HepG2 (cell line): ENCODE results near the gene AMOTL2. TPM values are rescaled to one million over a fixed set of nuclear protein-coding genes. Genes with fewer than 3 reads are reported as not detected.
A peak's percentile ranks its signal among the peaks of the same experiment; 100 is the strongest.

Source experiments
- DMAP1 ChIP-seq: IDR thresholded peaks from 2 replicates; pipeline ENCODE4 v1.6.1; 2016
- LCORL ChIP-seq, 2 experiments: fragments of 450-650 bp in 1 of 2; sonication (generic) in 1 of 2; formaldehyde crosslinking in 1 of 2; IDR thresholded peaks; 2 replicates each; pipeline versions ENCODE4 v1.5.0 to v1.6.1; 2017 to 2020; ENCODE audit warnings: antibody characterized with exemption in 1 of 2, missing genetic modification reagents in 1 of 2
- MEF2D ChIP-seq: sonication (generic); formaldehyde crosslinking; IDR thresholded peaks from 2 replicates; pipeline ENCODE4 v1.5.1; 2020; ENCODE audit warnings: mild to moderate bottlenecking, missing genetic modification reagents
- MTA3 ChIP-seq: sonication (generic); formaldehyde crosslinking; IDR thresholded peaks from 2 replicates; pipeline ENCODE4 v1.4.0; 2020; ENCODE audit warnings: missing genetic modification reagents
- PRDM10 ChIP-seq: sonication (generic); formaldehyde crosslinking; IDR thresholded peaks from 2 replicates; pipeline ENCODE4 v1.4.0; 2020; ENCODE audit warnings: low read depth, missing genetic modification reagents
- RFXAP ChIP-seq: sonication (generic); formaldehyde crosslinking; IDR thresholded peaks from 2 replicates; pipeline ENCODE4 v1.4.0; 2020; ENCODE audit warnings: missing genetic modification reagents, borderline replicate concordance
- SNAPC2 ChIP-seq: sonication (generic); formaldehyde crosslinking; IDR thresholded peaks from 2 replicates; pipeline ENCODE4 v1.8.1; 2022; ENCODE audit warnings: mild to moderate bottlenecking, missing genetic modification reagents
- SP4 ChIP-seq: sonication (generic); formaldehyde crosslinking; IDR thresholded peaks from 2 replicates; pipeline ENCODE4 v1.8.1; 2023; ENCODE audit warnings: mild to moderate bottlenecking, missing genetic modification reagents
- STAT5B ChIP-seq: sonication (generic); formaldehyde crosslinking; IDR thresholded peaks from 2 replicates; pipeline ENCODE4 v1.4.0; 2020; ENCODE audit warnings: missing genetic modification reagents
- STAT6 ChIP-seq: sonication (generic); formaldehyde crosslinking; IDR thresholded peaks from 2 replicates; pipeline ENCODE4 v1.4.0; 2020; ENCODE audit warnings: missing genetic modification reagents, mild to moderate bottlenecking, borderline replicate concordance
- TRIM24 ChIP-seq: sonication (generic); formaldehyde crosslinking; IDR thresholded peaks from 2 replicates; pipeline ENCODE4 v1.8.0; 2022; ENCODE audit warnings: mild to moderate bottlenecking, missing genetic modification reagents
- ZBTB42 ChIP-seq: sonication (generic); formaldehyde crosslinking; IDR thresholded peaks from 2 replicates; pipeline ENCODE4 v1.5.0; 2020; ENCODE audit warnings: mild to moderate bottlenecking, missing genetic modification reagents
- ZC3H13 ChIP-seq: sonication (generic); formaldehyde crosslinking; IDR thresholded peaks from 2 replicates; pipeline ENCODE4 v1.8.1; 2023; ENCODE audit warnings: mild to moderate bottlenecking, missing genetic modification reagents, moderate library complexity
- ZNF280D ChIP-seq: sonication (generic); formaldehyde crosslinking; IDR thresholded peaks from 2 replicates; pipeline ENCODE4 v1.5.1; 2020; ENCODE audit warnings: mild to moderate bottlenecking, missing genetic modification reagents
- ZNF430 ChIP-seq: sonication (generic); formaldehyde crosslinking; IDR thresholded peaks from 2 replicates; pipeline ENCODE4 v1.9.0; 2021; ENCODE audit warnings: mild to moderate bottlenecking, missing genetic modification reagents
- ZNF468 ChIP-seq: sonication (generic); formaldehyde crosslinking; IDR thresholded peaks from 2 replicates; pipeline ENCODE4 v1.8.0; 2022; ENCODE audit warnings: mild to moderate bottlenecking, moderate library complexity, missing genetic modification reagents
- ZNF569 ChIP-seq: sonication (generic); formaldehyde crosslinking; IDR thresholded peaks from 2 replicates; pipeline ENCODE4 v1.5.0; 2020; ENCODE audit warnings: mild to moderate bottlenecking, missing genetic modification reagents, moderate library complexity, borderline replicate concordance
- ZNF644 ChIP-seq: IDR thresholded peaks from 2 replicates; pipeline ENCODE4 v1.6.1; 2016; ENCODE audit warnings: low read depth
- ZNF891 ChIP-seq: sonication (generic); formaldehyde crosslinking; IDR thresholded peaks from 2 replicates; pipeline ENCODE4 v1.5.0; 2020; ENCODE audit warnings: mild to moderate bottlenecking, missing genetic modification reagents
- polyA plus RNA-seq, 8 experiments: library from polyadenylated mRNA; depleted of rRNA in 3 of 8; stranded (reverse) in 7 of 8; unstranded in 1 of 8; fragments of >200 nt; fragmentation: Illumina TruSeq in 4 of 8; extraction: Trizol in 4 of 8; gene quantifications; 2 replicates each; pipeline versions ENCODE4 v1.2.1 to v1.2.3, GENCODE V29; 2011 to 2016; ENCODE audit warnings: low read depth in 4 of 8, missing spikeins in 1 of 8, mixed read lengths in 1 of 8; ENCODE audit not compliant: insufficient read depth in 1 of 8
- total RNA-seq, 5 experiments: library from RNA; depleted of rRNA; stranded (reverse); fragments of >200 nt; fragmentation: Illumina TruSeq; extraction: Trizol; gene quantifications; 2 replicates each; pipeline ENCODE4 v1.2.3, GENCODE V29; 2016; ENCODE audit warnings: low read depth in 1 of 5
- TF ChIP-seq, protein P1 (sequence below): sonication (generic); formaldehyde crosslinking; IDR thresholded peaks from 2 replicates; pipeline ENCODE4 v1.5.0; 2020; ENCODE audit warnings: missing genetic modification reagents

AMOTL2 gene
- total and polyA plus RNA-seq, 2 of the 13 experiments (the other 11 are each of a cell fraction or from before 2014, with no cell fraction given): 17.3 to 18.5 TPM

- TF ChIP-seq ZC3H13 (no peak), MTA3 (CRISPR knock-in tag) (no peak), ZNF280D (CRISPR knock-in tag) (no peak), RFXAP (CRISPR knock-in tag) (peak; percentile 51; the same call in 1 of the 2 replicates), PRDM10 (CRISPR knock-in tag) (no peak), MEF2D (CRISPR knock-in tag) (no peak), LCORL (IDR thresholded peaks at IDR 0.05) (no peak), LCORL (CRISPR knock-in tag; IDR thresholded peaks at IDR 0.05) (peak; percentile 64; the same call in 1 of the 2 replicates), STAT6 (no peak), SNAPC2 (CRISPR knock-in tag) (no peak), DMAP1 (CRISPR knock-in tag) (peak; percentile 40; the same call in 1 of the 2 replicates), ZNF430 (CRISPR knock-in tag) (no peak), ZBTB42 (CRISPR knock-in tag) (no peak), STAT5B (CRISPR knock-in tag) (no peak), ZNF569 (no peak), ZNF891 (CRISPR knock-in tag) (no peak), ZNF468 (CRISPR knock-in tag) (no peak), TRIM24 (no peak), SP4 (CRISPR knock-in tag) (no peak), ZNF644 (CRISPR knock-in tag) (peak; percentile 89)
- TF ChIP-seq, protein P1, sequence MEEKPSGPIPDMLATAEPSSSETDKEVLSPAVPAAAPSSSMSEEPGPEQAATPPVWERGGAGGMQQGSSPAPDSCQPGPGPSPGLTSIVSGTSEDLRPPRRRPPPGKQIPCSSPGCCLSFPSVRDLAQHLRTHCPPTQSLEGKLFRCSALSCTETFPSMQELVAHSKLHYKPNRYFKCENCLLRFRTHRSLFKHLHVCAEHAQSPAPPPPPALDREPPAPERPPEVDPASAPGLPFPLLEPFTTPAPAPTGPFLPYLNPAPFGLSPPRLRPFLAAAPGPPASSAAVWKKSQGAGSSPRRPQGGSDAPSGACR: no peak
Measured at GRCh38 chr3:134419214-134419959, 45.1 kb upstream of the AMOTL2 start (continued).
